ENCODE measurements around the gene CIDEB.

CIDEB gene

GRCh38 chr14:24260780-24261157 lies 47.0 kb downstream of the CIDEB start:
- H3K4me1 Mint-ChIP-seq: no peaks in the 10 kb centered on the region
- no peak overlapping the region for H3K27ac Mint-ChIP-seq
- H3K36me3 Mint-ChIP-seq: peaks cover 4% of the 10 kb centered on the region
- no peaks in the 10 kb centered on the region for H3K9me3 Mint-ChIP-seq
- H3K27me3 Mint-ChIP-seq: no peaks in the 10 kb centered on the region
- H3K4me3 Mint-ChIP-seq: no peak overlapping the region

- Mint-ChIP-seq H3K36me3 (peaks cover 4% of the 10 kb centered on the region), H3K4me1 (no peaks in the 10 kb centered on the region), H3K9me3 (no peaks in the 10 kb centered on the region)
Measured at GRCh38 chr14:24260026-24260779, 47.6 kb downstream of the CIDEB start.

GRCh38 chr14:24259282-24260025 lies 48.3 kb downstream of the CIDEB start:
- Mint-ChIP-seq H3K4me3 (no peak overlapping the region), H3K4me1 (no peaks in the 10 kb centered on the region), H3K36me3 (peaks cover 4% of the 10 kb centered on the region), H3K27ac (no peak overlapping the region), H3K27me3 (no peaks in the 10 kb centered on the region), H3K9me3 (no peaks in the 10 kb centered on the region)

More at GRCh38 chr14:24260026-24260779, 47.6 kb downstream of the CIDEB start:
- H3K27ac Mint-ChIP-seq: no peak overlapping the region
- H3K27me3 Mint-ChIP-seq: no peaks in the 10 kb centered on the region
- no peak overlapping the region for H3K4me3 Mint-ChIP-seq

- Mint-ChIP-seq H3K27ac (no peak overlapping the region), H3K36me3 (peaks cover 6% of the 10 kb centered on the region), H3K27me3 (no peaks in the 10 kb centered on the region), H3K4me1 (no peaks in the 10 kb centered on the region), H3K4me3 (no peak overlapping the region), H3K9me3 (no peaks in the 10 kb centered on the region)
Measured at GRCh38 chr14:24258548-24259265, 49.1 kb downstream of the CIDEB start.

- Mint-ChIP-seq H3K4me1 (no peaks in the 10 kb centered on the region), H3K36me3 (peaks cover 6% of the 10 kb centered on the region), H3K4me3 (no peak overlapping the region), H3K27ac (no peak overlapping the region), H3K9me3 (no peaks in the 10 kb centered on the region), H3K27me3 (no peaks in the 10 kb centered on the region)
Measured at GRCh38 chr14:24258119-24258518, 49.7 kb downstream of the CIDEB start.

- H3K27ac Mint-ChIP-seq: no peak overlapping the region
- H3K4me3 Mint-ChIP-seq: no peak overlapping the region
- peaks cover 6% of the 10 kb centered on the region for H3K36me3 Mint-ChIP-seq
Measured at GRCh38 chr14:24256960-24257359, 50.8 kb downstream of the CIDEB start.

GRCh38 chr14:24255931-24256711 lies 51.7 kb downstream of the CIDEB start:
- Mint-ChIP-seq H3K9me3 (no peaks in the 10 kb centered on the region), H3K27ac (no peak overlapping the region)

More at GRCh38 chr14:24256960-24257359, 50.8 kb downstream of the CIDEB start:
- no peaks in the 10 kb centered on the region for H3K4me1 Mint-ChIP-seq
- H3K9me3 Mint-ChIP-seq: no peaks in the 10 kb centered on the region
- no peaks in the 10 kb centered on the region for H3K27me3 Mint-ChIP-seq

GRCh38 chr14:24255438-24255837 lies 52.3 kb downstream of the CIDEB start:
- Mint-ChIP-seq H3K9me3 (no peaks in the 10 kb centered on the region), H3K27ac (no peak overlapping the region), H3K27me3 (no peaks in the 10 kb centered on the region), H3K36me3 (peaks cover 7% of the 10 kb centered on the region), H3K4me1 (no peaks in the 10 kb centered on the region), H3K4me3 (no peak overlapping the region)

More at GRCh38 chr14:24255931-24256711, 51.7 kb downstream of the CIDEB start:
- H3K4me3 Mint-ChIP-seq: no peak overlapping the region
- H3K27me3 Mint-ChIP-seq: no peaks in the 10 kb centered on the region
- no peaks in the 10 kb centered on the region for H3K4me1 Mint-ChIP-seq
- H3K36me3 Mint-ChIP-seq: peaks cover 7% of the 10 kb centered on the region

Data from activated naive CD4-positive, alpha-beta T cell treated with anti-CD3 and anti-CD28 coated beads, Interleukin-2, amount 50 U/mL, for 24 hours (primary cell).